ENCODE measurements around the gene RTL10. TPM values are rescaled to one million over a fixed set of nuclear protein-coding genes. Genes with fewer than 3 reads are reported as not detected.
A peak's percentile ranks its signal among the peaks of the same experiment; 100 is the strongest.

RTL10 gene
- polyA plus RNA-seq, 1 of the 3 experiments (the other 2 are of a cell fraction), result 7.8 TPM

- H3K9me2 ChIP-seq, result no peaks in the 10 kb centered on the region
- H3K9me3 ChIP-seq, result no peaks in the 10 kb centered on the region
- H4K20me1 ChIP-seq (ENCODE audit: insufficient read depth), result no peaks in the 10 kb centered on the region
- CTCF ChIA-PET, result interaction anchor here (0.8 to 2.0 kb wide), 7 partner anchors 11 to 91 kb away, joined by 3 to 11 read pairs (median 3); no protein-coding TSS in a partner anchor
- POLR2A ChIA-PET, result no interaction called here
- no peaks in the 10 kb centered on the region for H3K27me3 ChIP-seq (ENCODE audit: insufficient read depth)
- H2AFZ ChIP-seq (ENCODE audit: low read depth), result no peak overlapping the region
- H3K36me3 ChIP-seq (replicated peaks in 1 of 2; ENCODE audit: control insufficient read depth in 1 of 2, insufficient read depth in 2 of 2, low read length in 1 of 2), result no peaks in the 10 kb centered on the region
- H3K4me3 ChIP-seq (ENCODE audit: low read depth in 2 of 2, low read length in 1 of 2), result no peak overlapping the region
- H3K27ac ChIP-seq (ENCODE audit: low read depth in 2 of 2, low read length in 1 of 2), result no peak overlapping the region
- H3K9ac ChIP-seq, result no peak overlapping the region
- no peak overlapping the region for H3K4me2 ChIP-seq
- peaks cover 0 to 32% of the 10 kb centered on the region in 2 experiments; a peak in 1 of 4 replicates for H3K4me1 ChIP-seq (ENCODE audit: control insufficient read depth in 1 of 2, insufficient read depth in 2 of 2, low read depth in 1 of 2, low read length in 1 of 2)
- no peaks in the 10 kb centered on the region for H3F3A ChIP-seq (replicated peaks; ENCODE audit: insufficient read depth)
- DNase-seq, result peak; percentile 42
- H3K79me2 ChIP-seq (ENCODE audit: insufficient read depth), result no peaks in the 10 kb centered on the region
- TF ChIP-seq SMC3 (IDR thresholded peaks at IDR 0.05; ENCODE audit: low read depth, low read length) (no peak), TAF1 (IDR thresholded peaks at IDR 0.05; ENCODE audit: borderline replicate concordance, low read depth, low read length) (no peak), FOXJ3 (CRISPR knock-in tag; IDR thresholded peaks at IDR 0.05) (no peak), POLR2AphosphoS5 (IDR thresholded peaks at IDR 0.05; ENCODE audit: low read depth, low read length) (no peak), EP300 (IDR thresholded peaks at IDR 0.05; ENCODE audit: borderline replicate concordance in 1 of 2, low read depth in 1 of 2, low read length in 1 of 2) (no peak), TEAD4 (IDR thresholded peaks at IDR 0.05; ENCODE audit: borderline replicate concordance, insufficient read depth) (no peak), ELF1 (IDR thresholded peaks at IDR 0.05) (no peak), JUND (IDR thresholded peaks at IDR 0.05) (no peak), MEF2A (IDR thresholded peaks at IDR 0.05; ENCODE audit: borderline replicate concordance, low read depth) (no peak), ZBTB33 (IDR thresholded peaks at IDR 0.05; ENCODE audit: borderline replicate concordance, low read depth) (no peak), GATA2 (CRISPR knock-in tag; IDR thresholded peaks at IDR 0.05) (no peak), CHD2 (IDR thresholded peaks at IDR 0.05; ENCODE audit: low read length, partially characterized antibody) (no peak), GABPA (IDR thresholded peaks at IDR 0.05; ENCODE audit: low read depth) (no peak), SIN3A (IDR thresholded peaks at IDR 0.05; ENCODE audit: borderline replicate concordance, low read depth, low read length) (no peak), PBX3 (IDR thresholded peaks at IDR 0.05) (no peak), RFX5 (IDR thresholded peaks at IDR 0.05; ENCODE audit: low read length) (no peak)
- TF ChIP-seq, protein P1, sequence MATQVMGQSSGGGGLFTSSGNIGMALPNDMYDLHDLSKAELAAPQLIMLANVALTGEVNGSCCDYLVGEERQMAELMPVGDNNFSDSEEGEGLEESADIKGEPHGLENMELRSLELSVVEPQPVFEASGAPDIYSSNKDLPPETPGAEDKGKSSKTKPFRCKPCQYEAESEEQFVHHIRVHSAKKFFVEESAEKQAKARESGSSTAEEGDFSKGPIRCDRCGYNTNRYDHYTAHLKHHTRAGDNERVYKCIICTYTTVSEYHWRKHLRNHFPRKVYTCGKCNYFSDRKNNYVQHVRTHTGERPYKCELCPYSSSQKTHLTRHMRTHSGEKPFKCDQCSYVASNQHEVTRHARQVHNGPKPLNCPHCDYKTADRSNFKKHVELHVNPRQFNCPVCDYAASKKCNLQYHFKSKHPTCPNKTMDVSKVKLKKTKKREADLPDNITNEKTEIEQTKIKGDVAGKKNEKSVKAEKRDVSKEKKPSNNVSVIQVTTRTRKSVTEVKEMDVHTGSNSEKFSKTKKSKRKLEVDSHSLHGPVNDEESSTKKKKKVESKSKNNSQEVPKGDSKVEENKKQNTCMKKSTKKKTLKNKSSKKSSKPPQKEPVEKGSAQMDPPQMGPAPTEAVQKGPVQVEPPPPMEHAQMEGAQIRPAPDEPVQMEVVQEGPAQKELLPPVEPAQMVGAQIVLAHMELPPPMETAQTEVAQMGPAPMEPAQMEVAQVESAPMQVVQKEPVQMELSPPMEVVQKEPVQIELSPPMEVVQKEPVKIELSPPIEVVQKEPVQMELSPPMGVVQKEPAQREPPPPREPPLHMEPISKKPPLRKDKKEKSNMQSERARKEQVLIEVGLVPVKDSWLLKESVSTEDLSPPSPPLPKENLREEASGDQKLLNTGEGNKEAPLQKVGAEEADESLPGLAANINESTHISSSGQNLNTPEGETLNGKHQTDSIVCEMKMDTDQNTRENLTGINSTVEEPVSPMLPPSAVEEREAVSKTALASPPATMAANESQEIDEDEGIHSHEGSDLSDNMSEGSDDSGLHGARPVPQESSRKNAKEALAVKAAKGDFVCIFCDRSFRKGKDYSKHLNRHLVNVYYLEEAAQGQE (IDR thresholded peaks at IDR 0.05; ENCODE audit: low read depth, low read length), result no peak
- TF ChIP-seq, protein P2, sequence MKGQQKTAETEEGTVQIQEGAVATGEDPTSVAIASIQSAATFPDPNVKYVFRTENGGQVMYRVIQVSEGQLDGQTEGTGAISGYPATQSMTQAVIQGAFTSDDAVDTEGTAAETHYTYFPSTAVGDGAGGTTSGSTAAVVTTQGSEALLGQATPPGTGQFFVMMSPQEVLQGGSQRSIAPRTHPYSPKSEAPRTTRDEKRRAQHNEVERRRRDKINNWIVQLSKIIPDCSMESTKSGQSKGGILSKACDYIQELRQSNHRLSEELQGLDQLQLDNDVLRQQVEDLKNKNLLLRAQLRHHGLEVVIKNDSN (IDR thresholded peaks at IDR 0.05; ENCODE audit: borderline replicate concordance, low read depth), result no peak
- 88% methylated on average over 6 of the region's 20 CpGs for WGBS (ENCODE audit: low lambda C conversion rate)
Observed at GRCh38 chr22:19821523-19822300, 33.0 kb downstream of the RTL10 start.
